H7 (cell line): ENCODE data around the gene SLC25A21. TPM values are rescaled to one million over a fixed set of nuclear protein-coding genes. Genes with fewer than 3 reads are reported as not detected.
A peak's percentile ranks its signal among the peaks of the same experiment; 100 is the strongest.
"Not testable (repeated sequence)": the region's sequence is repeated elsewhere in the genome, so short reads cannot be mapped to it uniquely, and the experiment has no call there.

Source experiments
- DNase-seq: peaks from one replicate; pipeline ENCODE4 v3.0.0; 2012
- H3K27me3 ChIP-seq: 2 replicates; pipeline ENCODE4 v1.6.0; 2011; ENCODE audit warnings: mild to moderate bottlenecking, low read length; ENCODE audit not compliant: control insufficient read depth, insufficient read depth
- H3K36me3 ChIP-seq: replicated peaks from 2 replicates; pipeline ENCODE4 v1.5.1; 2011; ENCODE audit warnings: low read length; ENCODE audit not compliant: control insufficient read depth, insufficient read depth
- H3K4me3 ChIP-seq: 2 replicates; pipeline ENCODE4 v1.5.1; 2011; ENCODE audit warnings: low read depth, mild to moderate bottlenecking, control low read depth, low read length, moderate library complexity; ENCODE audit not compliant: insufficient read depth
- total RNA-seq: library from RNA; depleted of rRNA; stranded (reverse); fragments of >200 nt; shearing (Covaris generic); gene quantifications from 2 replicates; pipeline ENCODE4 v1.2.3, GENCODE V29; 2014

The SLC25A21 gene
- total RNA-seq, 1 experiment from 2014 or later = 7.7 TPM

- no peak for DNase-seq
- Histone ChIP-seq H3K4me3 (peak overlapping the region; percentile 69), H3K36me3 (no peaks in the 10 kb centered on the region), H3K27me3 (no peaks in the 10 kb centered on the region)
Observed at GRCh38 chr14:37196604-37197420, 24.4 kb upstream of the SLC25A21 start.

GRCh38 chr14:37195327-37195726, 22.9 kb upstream of the SLC25A21 start:
- H3K36me3 ChIP-seq = no peaks in the 10 kb centered on the region
- no peak for DNase-seq
- H3K4me3 ChIP-seq = no peak overlapping the region
- H3K27me3 ChIP-seq = no peaks in the 10 kb centered on the region

GRCh38 chr14:37194698-37195097, 22.3 kb upstream of the SLC25A21 start:
- Histone ChIP-seq H3K27me3 (no peaks in the 10 kb centered on the region), H3K36me3 (no peaks in the 10 kb centered on the region), H3K4me3 (no peak overlapping the region)
- DNase-seq = no peak

GRCh38 chr14:37189733-37190132, 17.3 kb upstream of the SLC25A21 start:
- H3K36me3 ChIP-seq = not testable (repeated sequence)

GRCh38 chr14:37187840-37188577, 15.6 kb upstream of the SLC25A21 start:
- not testable (repeated sequence) for H3K36me3 ChIP-seq, H3K4me3 ChIP-seq, H3K27me3 ChIP-seq, DNase-seq

More at GRCh38 chr14:37189733-37190132, 17.3 kb upstream of the SLC25A21 start:
- not testable (repeated sequence) for DNase-seq, H3K4me3 ChIP-seq, H3K27me3 ChIP-seq

GRCh38 chr14:37187294-37187693, 14.9 kb upstream of the SLC25A21 start:
- Histone ChIP-seq H3K36me3 (no peaks in the 10 kb centered on the region), H3K27me3 (no peaks in the 10 kb centered on the region), H3K4me3 (no peak overlapping the region)
- no peak for DNase-seq

GRCh38 chr14:37186865-37187264, 14.5 kb upstream of the SLC25A21 start:
- DNase-seq = no peak
- no peak overlapping the region for H3K4me3 ChIP-seq
- no peaks in the 10 kb centered on the region for H3K27me3 ChIP-seq
- no peaks in the 10 kb centered on the region for H3K36me3 ChIP-seq

GRCh38 chr14:37185670-37186069, 13.3 kb upstream of the SLC25A21 start:
- Histone ChIP-seq H3K27me3 (no peaks in the 10 kb centered on the region), H3K36me3 (no peaks in the 10 kb centered on the region), H3K4me3 (no peak overlapping the region)
- no peak for DNase-seq

- H3K27me3 ChIP-seq, H3K36me3 ChIP-seq, DNase-seq, H3K4me3 ChIP-seq: not testable (repeated sequence)
Observed at GRCh38 chr14:37184520-37184919, 12.1 kb upstream of the SLC25A21 start.

GRCh38 chr14:37181441-37181840, 9.0 kb upstream of the SLC25A21 start:
- Histone ChIP-seq H3K36me3 (no peaks in the 10 kb centered on the region), H3K27me3 (no peaks in the 10 kb centered on the region), H3K4me3 (no peak overlapping the region)
- DNase-seq = no peak

GRCh38 chr14:37180886-37181285, 8.5 kb upstream of the SLC25A21 start:
- not testable (repeated sequence) for H3K36me3 ChIP-seq, DNase-seq, H3K4me3 ChIP-seq, H3K27me3 ChIP-seq

- no peaks in the 10 kb centered on the region for H3K36me3 ChIP-seq
- no peak overlapping the region for H3K4me3 ChIP-seq
- DNase-seq = no peak
- no peaks in the 10 kb centered on the region for H3K27me3 ChIP-seq
Observed at GRCh38 chr14:37179896-37180502, 7.6 kb upstream of the SLC25A21 start.

GRCh38 chr14:37172936-37173614, 669 bp upstream of the SLC25A21 start:
- H3K4me3 ChIP-seq = peak overlapping the region; percentile 86
- no peaks in the 10 kb centered on the region for H3K27me3 ChIP-seq
- no peak for DNase-seq
- H3K36me3 ChIP-seq = no peaks in the 10 kb centered on the region

- Histone ChIP-seq H3K27me3 (no peaks in the 10 kb centered on the region), H3K4me3 (peak overlapping the region; percentile 86), H3K36me3 (no peaks in the 10 kb centered on the region)
- DNase-seq = no peak
Observed at GRCh38 chr14:37171678-37172023, 755 bp downstream of the SLC25A21 start.
